WTC11 (cell line): ENCODE data around the gene WSCD2. TPM values are rescaled to one million over a fixed set of nuclear protein-coding genes. Genes with fewer than 3 reads are reported as not detected.

ENCODE experiments used
- ETV6 ChIP-seq: sonication (generic); formaldehyde crosslinking; IDR thresholded peaks from 2 replicates; pipeline ENCODE4 v1.8.1; 2022; ENCODE audit warnings: mild to moderate bottlenecking, missing genetic modification reagents
- FOXK1 ChIP-seq: sonication (generic); formaldehyde crosslinking; IDR thresholded peaks from 2 replicates; pipeline ENCODE4 v1.8.0; 2022; ENCODE audit warnings: mild to moderate bottlenecking, moderate library complexity, missing genetic modification reagents
- JAZF1 ChIP-seq: fragments of 250-450 bp; sonication (Bioruptor Pico); IDR thresholded peaks from 2 replicates; pipeline ENCODE4 v1.9.0; 2021; ENCODE audit warnings: moderate library complexity, mild to moderate bottlenecking, inconsistent platforms
- MYBL2 ChIP-seq: sonication (generic); formaldehyde crosslinking; IDR thresholded peaks from 2 replicates; pipeline ENCODE4 v1.8.1; 2023; ENCODE audit warnings: mild to moderate bottlenecking, moderate library complexity, missing genetic modification reagents
- TEAD1 ChIP-seq: sonication (generic); formaldehyde crosslinking; IDR thresholded peaks from 2 replicates; pipeline ENCODE4 v1.8.0; 2022; ENCODE audit warnings: mild to moderate bottlenecking, missing genetic modification reagents
- ZBTB21 ChIP-seq: sonication (generic); formaldehyde crosslinking; IDR thresholded peaks from 2 replicates; pipeline ENCODE4 v1.8.1; 2023; ENCODE audit warnings: mild to moderate bottlenecking, missing genetic modification reagents, borderline replicate concordance
- ZNF423 ChIP-seq: fragments of 250-450 bp; sonication (Bioruptor Pico); IDR thresholded peaks from 2 replicates; pipeline ENCODE4 v2.1.2; 2022; ENCODE audit warnings: mild to moderate bottlenecking, moderate library complexity
- total RNA-seq: library from RNA; stranded (reverse); gene quantifications from 3 replicates; pipeline ENCODE4 v1.2.3, GENCODE V29; 2021
- TF ChIP-seq, protein P1 (sequence below): sonication (generic); formaldehyde crosslinking; IDR thresholded peaks from 2 replicates; pipeline ENCODE4 v1.8.0; 2023; ENCODE audit warnings: mild to moderate bottlenecking, missing genetic modification reagents
- TF ChIP-seq, protein P2 (sequence below): sonication (generic); formaldehyde crosslinking; IDR thresholded peaks from 2 replicates; pipeline ENCODE4 v1.8.0; 2022; ENCODE audit warnings: mild to moderate bottlenecking, missing genetic modification reagents
- TF ChIP-seq, protein P3 (sequence below): sonication (generic); formaldehyde crosslinking; IDR thresholded peaks from 2 replicates; pipeline ENCODE4 v1.8.1; 2022; ENCODE audit warnings: mild to moderate bottlenecking, moderate library complexity, missing genetic modification reagents
- TF ChIP-seq, protein P4 (sequence below): sonication (generic); formaldehyde crosslinking; IDR thresholded peaks from 2 replicates; pipeline ENCODE4 v1.8.1; 2023; ENCODE audit warnings: mild to moderate bottlenecking, missing genetic modification reagents
- TF ChIP-seq, protein P5 (sequence below): sonication (generic); formaldehyde crosslinking; IDR thresholded peaks from 2 replicates; pipeline ENCODE4 v1.8.0; 2023; ENCODE audit warnings: missing genetic modification reagents
- TF ChIP-seq, protein P6 (sequence below): sonication (generic); formaldehyde crosslinking; IDR thresholded peaks from 2 replicates; pipeline ENCODE4 v1.8.0; 2022; ENCODE audit warnings: missing genetic modification reagents
- TF ChIP-seq, protein P7 (sequence below): sonication (generic); formaldehyde crosslinking; IDR thresholded peaks from 2 replicates; pipeline ENCODE4 v1.8.1; 2023; ENCODE audit warnings: mild to moderate bottlenecking, moderate library complexity, missing genetic modification reagents

Gene WSCD2
- total RNA-seq, 1 experiment from 2014 or later = 1.1 TPM

DNA sequence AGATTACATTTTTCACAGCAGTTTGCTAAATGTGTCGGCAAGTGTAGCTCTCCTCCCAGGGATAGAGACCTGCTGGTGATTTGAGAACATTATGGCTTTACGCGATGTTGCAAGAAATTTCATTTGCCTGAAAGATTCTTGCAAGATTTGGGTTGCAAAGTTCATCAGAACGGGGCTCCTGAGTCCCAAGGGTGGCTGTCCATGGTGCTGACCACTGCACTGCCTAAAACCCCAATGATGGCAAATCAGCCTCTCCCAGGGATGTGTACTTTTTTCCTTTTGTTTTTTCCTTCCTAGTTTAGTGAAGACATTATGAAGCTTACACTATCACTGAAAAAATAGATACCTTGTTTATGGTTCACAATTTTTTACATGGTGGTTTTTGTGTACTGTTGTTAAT is 85.4 kb downstream of the WSCD2 start (continued):
- TF ChIP-seq, protein P1, sequence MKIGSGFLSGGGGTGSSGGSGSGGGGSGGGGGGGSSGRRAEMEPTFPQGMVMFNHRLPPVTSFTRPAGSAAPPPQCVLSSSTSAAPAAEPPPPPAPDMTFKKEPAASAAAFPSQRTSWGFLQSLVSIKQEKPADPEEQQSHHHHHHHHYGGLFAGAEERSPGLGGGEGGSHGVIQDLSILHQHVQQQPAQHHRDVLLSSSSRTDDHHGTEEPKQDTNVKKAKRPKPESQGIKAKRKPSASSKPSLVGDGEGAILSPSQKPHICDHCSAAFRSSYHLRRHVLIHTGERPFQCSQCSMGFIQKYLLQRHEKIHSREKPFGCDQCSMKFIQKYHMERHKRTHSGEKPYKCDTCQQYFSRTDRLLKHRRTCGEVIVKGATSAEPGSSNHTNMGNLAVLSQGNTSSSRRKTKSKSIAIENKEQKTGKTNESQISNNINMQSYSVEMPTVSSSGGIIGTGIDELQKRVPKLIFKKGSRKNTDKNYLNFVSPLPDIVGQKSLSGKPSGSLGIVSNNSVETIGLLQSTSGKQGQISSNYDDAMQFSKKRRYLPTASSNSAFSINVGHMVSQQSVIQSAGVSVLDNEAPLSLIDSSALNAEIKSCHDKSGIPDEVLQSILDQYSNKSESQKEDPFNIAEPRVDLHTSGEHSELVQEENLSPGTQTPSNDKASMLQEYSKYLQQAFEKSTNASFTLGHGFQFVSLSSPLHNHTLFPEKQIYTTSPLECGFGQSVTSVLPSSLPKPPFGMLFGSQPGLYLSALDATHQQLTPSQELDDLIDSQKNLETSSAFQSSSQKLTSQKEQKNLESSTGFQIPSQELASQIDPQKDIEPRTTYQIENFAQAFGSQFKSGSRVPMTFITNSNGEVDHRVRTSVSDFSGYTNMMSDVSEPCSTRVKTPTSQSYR (CRISPR knock-in tag) = no peak
- TF ChIP-seq, protein P2, sequence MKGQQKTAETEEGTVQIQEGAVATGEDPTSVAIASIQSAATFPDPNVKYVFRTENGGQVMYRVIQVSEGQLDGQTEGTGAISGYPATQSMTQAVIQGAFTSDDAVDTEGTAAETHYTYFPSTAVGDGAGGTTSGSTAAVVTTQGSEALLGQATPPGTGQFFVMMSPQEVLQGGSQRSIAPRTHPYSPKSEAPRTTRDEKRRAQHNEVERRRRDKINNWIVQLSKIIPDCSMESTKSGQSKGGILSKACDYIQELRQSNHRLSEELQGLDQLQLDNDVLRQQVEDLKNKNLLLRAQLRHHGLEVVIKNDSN = peak; percentile 57; the same call in 1 of the 2 replicates
- TF ChIP-seq TEAD1 (CRISPR knock-in tag) (0 out of 2 replicates have a peak, but pooled peaks have one; percentile 28), JAZF1 (no peak), ZBTB21 (CRISPR knock-in tag) (no peak), MYBL2 (0 out of 2 replicates have a peak, but pooled peaks have one; percentile 41), FOXK1 (0 out of 2 replicates have a peak, but pooled peaks have one; percentile 41), ZNF423 (no peak), ETV6 (CRISPR knock-in tag) (0 out of 2 replicates have a peak, but pooled peaks have one; percentile 67)
- TF ChIP-seq, protein P3, sequence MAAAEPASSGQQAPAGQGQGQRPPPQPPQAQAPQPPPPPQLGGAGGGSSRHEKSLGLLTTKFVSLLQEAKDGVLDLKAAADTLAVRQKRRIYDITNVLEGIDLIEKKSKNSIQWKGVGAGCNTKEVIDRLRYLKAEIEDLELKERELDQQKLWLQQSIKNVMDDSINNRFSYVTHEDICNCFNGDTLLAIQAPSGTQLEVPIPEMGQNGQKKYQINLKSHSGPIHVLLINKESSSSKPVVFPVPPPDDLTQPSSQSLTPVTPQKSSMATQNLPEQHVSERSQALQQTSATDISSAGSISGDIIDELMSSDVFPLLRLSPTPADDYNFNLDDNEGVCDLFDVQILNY (CRISPR knock-in tag) = 0 out of 2 replicates have a peak, but pooled peaks have one; percentile 33
- TF ChIP-seq, protein P4, sequence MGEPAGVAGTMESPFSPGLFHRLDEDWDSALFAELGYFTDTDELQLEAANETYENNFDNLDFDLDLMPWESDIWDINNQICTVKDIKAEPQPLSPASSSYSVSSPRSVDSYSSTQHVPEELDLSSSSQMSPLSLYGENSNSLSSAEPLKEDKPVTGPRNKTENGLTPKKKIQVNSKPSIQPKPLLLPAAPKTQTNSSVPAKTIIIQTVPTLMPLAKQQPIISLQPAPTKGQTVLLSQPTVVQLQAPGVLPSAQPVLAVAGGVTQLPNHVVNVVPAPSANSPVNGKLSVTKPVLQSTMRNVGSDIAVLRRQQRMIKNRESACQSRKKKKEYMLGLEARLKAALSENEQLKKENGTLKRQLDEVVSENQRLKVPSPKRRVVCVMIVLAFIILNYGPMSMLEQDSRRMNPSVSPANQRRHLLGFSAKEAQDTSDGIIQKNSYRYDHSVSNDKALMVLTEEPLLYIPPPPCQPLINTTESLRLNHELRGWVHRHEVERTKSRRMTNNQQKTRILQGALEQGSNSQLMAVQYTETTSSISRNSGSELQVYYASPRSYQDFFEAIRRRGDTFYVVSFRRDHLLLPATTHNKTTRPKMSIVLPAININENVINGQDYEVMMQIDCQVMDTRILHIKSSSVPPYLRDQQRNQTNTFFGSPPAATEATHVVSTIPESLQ = no peak
- TF ChIP-seq, protein P5, sequence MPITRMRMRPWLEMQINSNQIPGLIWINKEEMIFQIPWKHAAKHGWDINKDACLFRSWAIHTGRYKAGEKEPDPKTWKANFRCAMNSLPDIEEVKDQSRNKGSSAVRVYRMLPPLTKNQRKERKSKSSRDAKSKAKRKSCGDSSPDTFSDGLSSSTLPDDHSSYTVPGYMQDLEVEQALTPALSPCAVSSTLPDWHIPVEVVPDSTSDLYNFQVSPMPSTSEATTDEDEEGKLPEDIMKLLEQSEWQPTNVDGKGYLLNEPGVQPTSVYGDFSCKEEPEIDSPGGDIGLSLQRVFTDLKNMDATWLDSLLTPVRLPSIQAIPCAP (CRISPR knock-in tag) = peak; percentile 42; the same call in 1 of the 2 replicates
- TF ChIP-seq, protein P6, sequence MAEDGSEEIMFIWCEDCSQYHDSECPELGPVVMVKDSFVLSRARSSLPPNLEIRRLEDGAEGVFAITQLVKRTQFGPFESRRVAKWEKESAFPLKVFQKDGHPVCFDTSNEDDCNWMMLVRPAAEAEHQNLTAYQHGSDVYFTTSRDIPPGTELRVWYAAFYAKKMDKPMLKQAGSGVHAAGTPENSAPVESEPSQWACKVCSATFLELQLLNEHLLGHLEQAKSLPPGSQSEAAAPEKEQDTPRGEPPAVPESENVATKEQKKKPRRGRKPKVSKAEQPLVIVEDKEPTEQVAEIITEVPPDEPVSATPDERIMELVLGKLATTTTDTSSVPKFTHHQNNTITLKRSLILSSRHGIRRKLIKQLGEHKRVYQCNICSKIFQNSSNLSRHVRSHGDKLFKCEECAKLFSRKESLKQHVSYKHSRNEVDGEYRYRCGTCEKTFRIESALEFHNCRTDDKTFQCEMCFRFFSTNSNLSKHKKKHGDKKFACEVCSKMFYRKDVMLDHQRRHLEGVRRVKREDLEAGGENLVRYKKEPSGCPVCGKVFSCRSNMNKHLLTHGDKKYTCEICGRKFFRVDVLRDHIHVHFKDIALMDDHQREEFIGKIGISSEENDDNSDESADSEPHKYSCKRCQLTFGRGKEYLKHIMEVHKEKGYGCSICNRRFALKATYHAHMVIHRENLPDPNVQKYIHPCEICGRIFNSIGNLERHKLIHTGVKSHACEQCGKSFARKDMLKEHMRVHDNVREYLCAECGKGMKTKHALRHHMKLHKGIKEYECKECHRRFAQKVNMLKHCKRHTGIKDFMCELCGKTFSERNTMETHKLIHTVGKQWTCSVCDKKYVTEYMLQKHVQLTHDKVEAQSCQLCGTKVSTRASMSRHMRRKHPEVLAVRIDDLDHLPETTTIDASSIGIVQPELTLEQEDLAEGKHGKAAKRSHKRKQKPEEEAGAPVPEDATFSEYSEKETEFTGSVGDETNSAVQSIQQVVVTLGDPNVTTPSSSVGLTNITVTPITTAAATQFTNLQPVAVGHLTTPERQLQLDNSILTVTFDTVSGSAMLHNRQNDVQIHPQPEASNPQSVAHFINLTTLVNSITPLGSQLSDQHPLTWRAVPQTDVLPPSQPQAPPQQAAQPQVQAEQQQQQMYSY (CRISPR knock-in tag) = no peak
- TF ChIP-seq, protein P7, sequence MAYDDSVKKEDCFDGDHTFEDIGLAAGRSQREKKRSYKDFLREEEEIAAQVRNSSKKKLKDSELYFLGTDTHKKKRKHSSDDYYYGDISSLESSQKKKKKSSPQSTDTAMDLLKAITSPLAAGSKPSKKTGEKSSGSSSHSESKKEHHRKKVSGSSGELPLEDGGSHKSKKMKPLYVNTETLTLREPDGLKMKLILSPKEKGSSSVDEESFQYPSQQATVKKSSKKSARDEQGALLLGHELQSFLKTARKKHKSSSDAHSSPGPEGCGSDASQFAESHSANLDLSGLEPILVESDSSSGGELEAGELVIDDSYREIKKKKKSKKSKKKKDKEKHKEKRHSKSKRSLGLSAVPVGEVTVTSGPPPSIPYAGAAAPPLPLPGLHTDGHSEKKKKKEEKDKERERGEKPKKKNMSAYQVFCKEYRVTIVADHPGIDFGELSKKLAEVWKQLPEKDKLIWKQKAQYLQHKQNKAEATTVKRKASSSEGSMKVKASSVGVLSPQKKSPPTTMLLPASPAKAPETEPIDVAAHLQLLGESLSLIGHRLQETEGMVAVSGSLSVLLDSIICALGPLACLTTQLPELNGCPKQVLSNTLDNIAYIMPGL (CRISPR knock-in tag) = no peak
